NK-92 (cell line): ENCODE measurements around the gene C15orf39.
A peak's percentile ranks its signal among the peaks of the same experiment; 100 is the strongest.

Source experiments
- DNase-seq: peaks from one replicate; lab custom pipeline; 2025; ENCODE audit not compliant: unreplicated experiment; lab: John Stamatoyannopoulos, UW

The C15orf39 gene

DNA sequence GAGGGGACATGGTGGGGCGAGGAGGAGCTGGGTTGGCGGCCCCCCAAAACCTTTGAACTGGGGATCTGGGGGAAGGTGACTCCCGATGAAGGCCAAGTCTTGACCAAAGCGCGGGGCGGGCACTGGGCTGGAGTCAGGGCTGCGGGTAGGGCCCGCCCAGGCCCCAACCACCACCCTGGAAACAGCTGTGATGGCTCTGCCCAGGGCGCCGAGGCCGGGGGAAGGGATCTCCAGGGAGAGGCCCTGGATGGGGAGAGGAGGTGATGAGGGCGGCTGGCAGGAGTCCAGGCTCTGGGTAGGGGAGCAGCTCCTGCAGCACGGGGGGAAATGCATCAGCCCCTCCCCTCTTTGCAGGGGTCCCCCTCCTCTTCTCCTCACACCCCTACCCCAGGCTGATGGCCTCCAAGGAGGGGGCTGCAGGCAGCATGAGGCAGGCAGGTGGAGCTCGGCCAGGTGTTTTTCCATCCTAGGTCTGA lies 5.9 kb upstream of the C15orf39 start:
- DNase-seq, result no peak

GRCh38 chr15:75197062-75197630 lies 4.5 kb upstream of the C15orf39 start:
- no peak for DNase-seq

DNA sequence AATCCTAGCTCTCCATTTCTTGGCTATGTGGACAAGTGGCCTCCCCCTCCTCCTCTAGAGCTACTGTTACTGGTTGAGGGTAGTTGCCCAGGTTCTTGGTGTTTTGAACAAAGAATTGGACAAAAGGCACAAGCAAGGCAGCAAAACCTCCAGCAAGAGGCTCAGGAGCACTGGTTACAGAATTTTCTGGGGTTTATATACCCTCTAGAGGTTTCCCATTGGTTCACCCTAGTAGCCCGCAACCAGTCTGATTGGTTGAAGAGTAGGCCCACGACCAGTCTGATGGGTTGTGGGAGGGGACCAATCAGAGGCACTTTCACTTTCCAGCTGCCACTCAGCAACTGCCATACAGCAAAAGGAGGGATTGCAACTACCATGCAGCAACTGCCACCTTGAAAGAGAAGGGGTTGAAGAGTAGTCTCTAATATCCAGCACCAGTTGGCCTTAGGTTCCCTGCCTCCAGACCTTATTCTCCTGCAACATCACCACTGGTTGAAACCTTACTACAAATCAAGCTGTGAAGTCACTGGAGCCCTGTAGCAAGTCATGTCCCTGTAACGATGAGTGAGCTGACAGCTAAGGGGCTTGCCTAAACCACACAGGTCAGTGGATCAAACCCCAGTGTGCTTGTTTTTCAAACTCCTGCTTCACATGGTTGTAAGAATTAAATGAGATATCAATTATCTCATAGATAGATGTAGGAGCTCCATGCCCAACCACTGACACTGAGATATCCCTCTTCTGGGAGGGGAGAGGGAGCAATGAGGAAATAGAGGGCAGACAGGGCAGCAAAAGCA lies 2.9 kb upstream of the C15orf39 start:
- DNase-seq, result no peak

GRCh38 chr15:75199357-75199940 lies 2.2 kb upstream of the C15orf39 start:
- DNase-seq, result no peak

- no peak for DNase-seq
These were observed 1.3 kb upstream of the C15orf39 start for GRCh38 chr15:75200391-75200764.

DNA sequence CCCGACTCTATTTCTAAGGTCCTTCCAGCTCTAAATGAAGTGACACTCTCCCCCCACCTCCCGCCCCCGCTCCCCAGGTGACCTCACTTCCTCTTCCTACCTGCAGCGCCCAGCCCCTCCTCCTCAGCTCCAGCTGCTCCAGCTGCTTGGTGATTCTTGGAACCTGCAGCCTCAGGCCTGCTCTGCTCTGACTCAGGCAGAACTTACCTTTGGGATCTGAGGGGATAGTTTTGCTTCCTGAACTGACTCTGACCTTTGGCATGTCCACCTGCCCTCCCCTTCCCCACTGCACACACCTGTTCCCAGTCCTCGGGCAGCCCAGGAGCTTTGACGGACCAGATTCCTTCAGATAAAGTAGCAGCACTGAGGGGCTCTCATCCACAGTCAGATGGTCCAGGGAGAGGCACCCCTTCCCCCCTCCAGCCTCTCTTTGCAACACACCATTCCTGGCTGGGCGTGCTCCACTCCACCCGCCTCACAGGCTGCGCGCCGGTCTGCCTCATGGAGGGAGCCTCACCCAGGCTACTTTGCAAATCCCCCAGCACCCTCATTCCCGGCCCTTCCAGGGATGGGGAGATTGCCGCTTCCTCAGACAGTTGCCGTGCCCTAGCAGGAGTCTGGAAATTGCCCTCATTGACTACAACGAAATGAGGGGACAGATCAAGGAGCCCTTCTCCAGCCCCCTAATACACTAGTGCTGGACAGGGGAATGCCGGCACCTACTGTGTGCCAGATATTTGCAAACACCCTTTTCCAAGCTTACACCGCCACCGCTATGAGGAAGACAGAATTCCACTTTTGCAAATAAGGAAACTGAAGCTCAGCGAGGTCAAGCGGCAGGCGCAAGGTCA lies 692 bp upstream of the C15orf39 start:
- no peak for DNase-seq

DNA sequence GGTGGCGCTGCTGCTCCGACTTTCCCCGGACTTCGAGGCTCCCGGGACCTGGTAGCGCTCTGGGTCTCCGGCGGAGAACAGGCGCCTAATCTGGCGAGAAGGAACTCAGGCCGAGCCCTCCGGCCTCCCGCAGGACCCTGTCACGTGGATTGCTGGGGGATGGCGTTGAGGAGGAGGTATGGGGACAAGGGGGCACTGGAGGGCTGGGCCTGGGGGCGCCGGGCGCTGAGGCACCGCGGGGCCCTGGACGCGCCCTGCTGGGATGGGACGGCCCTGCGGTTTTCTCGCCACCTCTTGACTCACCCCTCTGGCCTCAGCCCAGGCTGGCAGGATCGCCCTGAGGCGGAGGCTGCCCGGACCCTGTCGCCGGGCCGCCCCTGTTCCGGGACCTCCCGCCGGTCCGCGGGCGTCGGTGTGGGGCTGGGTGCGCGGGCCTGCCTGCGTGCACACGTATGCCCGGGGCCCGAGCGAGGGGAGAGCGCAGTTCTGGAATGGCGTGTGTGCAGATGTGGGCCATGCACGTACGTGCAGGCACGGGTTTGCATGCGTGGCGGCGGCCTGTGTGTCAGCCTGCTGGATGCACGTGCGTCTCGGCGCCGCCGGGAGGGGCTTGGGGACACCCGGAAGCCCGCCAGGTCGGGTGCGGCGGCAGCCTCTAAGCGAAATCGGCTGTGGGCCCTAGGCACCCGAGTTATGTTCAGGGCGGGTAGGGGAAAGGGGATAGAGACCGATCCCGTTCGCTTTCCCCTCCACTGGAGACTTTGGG lies 752 bp downstream of the C15orf39 start:
- peak; percentile 52 for DNase-seq

GRCh38 chr15:75203017-75203907 lies 1.6 kb downstream of the C15orf39 start:
- DNase-seq, result no peak

GRCh38 chr15:75203908-75204263 lies 2.2 kb downstream of the C15orf39 start:
- no peak for DNase-seq

- peak; percentile 18 for DNase-seq
These were observed 2.8 kb downstream of the C15orf39 start for GRCh38 chr15:75204340-75205063.

- no peak for DNase-seq
These were observed 3.3 kb downstream of the C15orf39 start for GRCh38 chr15:75205064-75205395.

DNA sequence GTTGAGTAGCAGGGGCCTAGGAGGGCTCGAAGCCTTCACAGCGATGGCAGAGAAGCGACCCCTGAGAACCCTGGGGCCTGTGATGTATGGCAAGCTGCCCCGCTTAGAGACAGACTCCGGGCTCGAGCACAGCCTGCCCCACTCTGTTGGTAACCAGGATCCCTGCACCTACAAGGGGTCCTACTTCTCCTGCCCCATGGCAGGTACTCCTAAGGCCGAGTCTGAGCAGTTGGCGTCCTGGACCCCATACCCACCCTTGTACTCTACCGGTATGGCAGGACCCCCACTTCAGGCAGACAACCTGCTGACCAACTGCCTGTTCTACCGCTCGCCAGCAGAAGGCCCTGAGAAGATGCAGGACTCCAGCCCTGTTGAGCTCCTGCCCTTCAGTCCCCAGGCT lies 4.3 kb downstream of the C15orf39 start:
- no peak for DNase-seq

- no peak for DNase-seq
These were observed 5.3 kb downstream of the C15orf39 start for GRCh38 chr15:75206803-75207617.

- DNase-seq, result no peak
These were observed 6.2 kb downstream of the C15orf39 start for GRCh38 chr15:75207618-75208500.

DNA sequence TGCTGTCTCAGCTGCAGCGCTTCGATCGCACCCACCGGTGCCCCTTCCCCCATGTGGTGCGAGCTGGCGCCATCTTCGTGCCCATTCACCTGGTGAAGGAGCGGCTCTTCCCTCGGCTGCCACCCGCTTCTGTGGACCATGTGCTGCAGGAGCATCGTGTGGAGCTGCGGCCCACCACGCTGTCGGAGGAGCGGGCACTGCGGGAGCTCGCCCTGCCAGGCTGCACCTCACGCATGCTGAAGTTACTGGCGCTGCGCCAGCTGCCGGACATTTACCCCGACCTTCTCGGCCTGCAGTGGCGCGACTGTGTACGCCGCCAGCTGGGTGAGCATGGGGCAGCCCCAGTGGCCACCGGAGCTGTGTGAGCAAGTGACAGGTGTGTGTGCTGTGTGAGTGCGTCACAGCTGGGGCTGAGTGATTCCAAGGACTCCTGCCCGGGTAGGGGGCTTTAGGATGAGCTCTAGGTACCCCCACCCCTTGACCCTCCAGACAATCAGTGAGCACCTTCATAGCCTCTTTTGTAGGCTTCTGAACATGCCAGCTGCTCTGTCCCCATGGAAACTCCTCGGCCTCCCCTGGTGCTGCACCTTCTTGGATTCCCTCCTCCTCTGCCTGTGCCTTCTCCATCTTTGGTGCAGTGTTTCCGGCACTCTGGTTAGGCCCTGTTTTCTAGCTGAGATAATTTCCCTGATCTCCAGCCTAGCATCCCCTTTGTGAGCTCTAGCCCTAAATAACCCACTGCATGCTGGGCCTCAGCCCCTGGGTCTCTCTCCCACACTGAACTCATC lies 7.0 kb downstream of the C15orf39 start:
- DNase-seq, result no peak

DNA sequence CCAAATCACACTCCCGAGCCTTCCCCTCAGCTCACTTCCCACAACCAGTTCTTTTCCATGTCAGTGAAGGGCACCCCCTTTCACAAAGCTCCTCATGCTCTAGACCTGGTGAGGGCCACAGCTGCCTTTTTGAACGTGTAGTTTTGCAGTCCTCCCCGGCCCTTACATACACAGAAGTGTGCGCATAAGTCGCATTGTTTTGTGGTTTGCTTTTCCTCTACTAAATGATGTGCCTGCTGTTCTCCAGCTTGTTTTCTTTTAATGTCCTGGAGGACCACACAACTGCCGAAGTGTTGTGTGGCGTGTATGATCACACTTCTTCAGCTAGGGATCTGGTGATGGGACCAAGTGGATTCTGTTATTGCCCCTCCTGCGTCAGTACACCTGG lies 7.6 kb downstream of the C15orf39 start:
- DNase-seq, result no peak

- DNase-seq, result no peak
These were observed 9.1 kb downstream of the C15orf39 start for GRCh38 chr15:75210811-75211230.
